COLO668 (cell line): Measurements from ENCODE around the gene OFD1.

Experiments
- DNase-seq: peaks from one replicate; lab custom pipeline; 2025; ENCODE audit not compliant: unreplicated experiment; lab: John Stamatoyannopoulos, UW

Gene OFD1

GRCh38 chrX:13734278-13735172, at the start of gene OFD1, which contains the start of gene TRAPPC2:
OFD1 (plus strand) TSS chrX:13734748; CDS start chrX:13735072, 324 bp downstream.
TRAPPC2 (minus strand) TSS chrX:13734620; CDS start chrX:13719963, 14,657 bp downstream.
- peak; percentile 93 for DNase-seq

GRCh38 chrX:13685126-13685763, 49.3 kb upstream of the OFD1 start:
- no peak for DNase-seq

GRCh38 chrX:13687203-13687602, 47.3 kb upstream of the OFD1 start:
- DNase-seq = no peak

GRCh38 chrX:13688384-13688957, 46.1 kb upstream of the OFD1 start:
- no peak for DNase-seq

- peak; percentile 82 for DNase-seq
Observed at GRCh38 chrX:13688958-13689740, 45.4 kb upstream of the OFD1 start, which contains the start of gene RAB9A. RAB9A (plus strand) TSS chrX:13689128; CDS start chrX:13708747, 19,619 bp downstream.

- DNase-seq = no peak
Observed at GRCh38 chrX:13689741-13690211, 44.8 kb upstream of the OFD1 start.

GRCh38 chrX:13690836-13691235, 43.7 kb upstream of the OFD1 start:
- DNase-seq = peak; percentile 2

GRCh38 chrX:13691841-13692371, 42.6 kb upstream of the OFD1 start:
- DNase-seq = no peak

- DNase-seq = no peak
Observed at GRCh38 chrX:13692771-13693231, 41.7 kb upstream of the OFD1 start.

- DNase-seq = no peak
Observed at GRCh38 chrX:13693341-13693961, 41.1 kb upstream of the OFD1 start.

GRCh38 chrX:13694359-13694758, 40.2 kb upstream of the OFD1 start:
- DNase-seq = no peak

GRCh38 chrX:13694983-13695382, 39.6 kb upstream of the OFD1 start:
- DNase-seq = no peak

GRCh38 chrX:13695601-13696115, 38.9 kb upstream of the OFD1 start:
- DNase-seq = no peak

GRCh38 chrX:13697455-13697854, 37.1 kb upstream of the OFD1 start:
- no peak for DNase-seq

GRCh38 chrX:13697976-13698375, 36.6 kb upstream of the OFD1 start:
- no peak for DNase-seq

GRCh38 chrX:13698432-13698831, 36.1 kb upstream of the OFD1 start:
- DNase-seq = no peak

- DNase-seq = no peak
Observed at GRCh38 chrX:13699183-13699826, 35.2 kb upstream of the OFD1 start.

GRCh38 chrX:13700380-13700779, 34.2 kb upstream of the OFD1 start:
- DNase-seq = no peak

- no peak for DNase-seq
Observed at GRCh38 chrX:13702111-13702789, 32.3 kb upstream of the OFD1 start.
